PC-3 (cell line): ENCODE results near the gene CACNA2D2.

Experiments
- EZH2phosphoT487 ChIP-seq: fragments of 300-600 bp; sonication (generic); IDR thresholded peaks from 2 replicates; pipeline ENCODE4 v1.6.1; 2018; ENCODE audit warnings: mild to moderate bottlenecking, antibody characterized with exemption, low read length, borderline replicate concordance
- TF ChIP-seq, protein P1 (sequence below): fragments of 300-600 bp; sonication (generic); conservative IDR thresholded peaks from 2 replicates; pipeline ENCODE4 v1.5.1; 2017; ENCODE audit warnings: antibody characterized with exemption, low read depth, mild to moderate bottlenecking, low read length

DNA sequence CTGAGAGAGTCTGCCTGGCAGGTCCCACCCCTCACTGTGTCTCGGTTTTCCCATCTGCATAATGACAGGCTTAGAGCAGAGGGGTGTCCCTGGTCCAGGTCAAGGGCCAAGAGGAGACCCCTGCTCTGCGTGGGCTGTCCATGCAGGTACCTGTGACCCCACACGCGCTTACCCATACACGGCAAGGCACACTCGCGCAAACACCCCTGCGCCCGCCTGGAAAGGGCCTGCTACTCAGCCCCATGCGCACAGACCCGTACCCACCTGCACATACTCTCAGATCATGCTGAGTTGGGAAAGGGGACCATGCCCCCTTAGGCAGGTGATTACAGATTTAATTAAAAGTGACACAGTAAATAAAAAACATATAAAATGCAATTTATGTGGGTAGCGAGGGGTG lies 120.7 kb downstream of the CACNA2D2 start:
- TF ChIP-seq, protein P1, sequence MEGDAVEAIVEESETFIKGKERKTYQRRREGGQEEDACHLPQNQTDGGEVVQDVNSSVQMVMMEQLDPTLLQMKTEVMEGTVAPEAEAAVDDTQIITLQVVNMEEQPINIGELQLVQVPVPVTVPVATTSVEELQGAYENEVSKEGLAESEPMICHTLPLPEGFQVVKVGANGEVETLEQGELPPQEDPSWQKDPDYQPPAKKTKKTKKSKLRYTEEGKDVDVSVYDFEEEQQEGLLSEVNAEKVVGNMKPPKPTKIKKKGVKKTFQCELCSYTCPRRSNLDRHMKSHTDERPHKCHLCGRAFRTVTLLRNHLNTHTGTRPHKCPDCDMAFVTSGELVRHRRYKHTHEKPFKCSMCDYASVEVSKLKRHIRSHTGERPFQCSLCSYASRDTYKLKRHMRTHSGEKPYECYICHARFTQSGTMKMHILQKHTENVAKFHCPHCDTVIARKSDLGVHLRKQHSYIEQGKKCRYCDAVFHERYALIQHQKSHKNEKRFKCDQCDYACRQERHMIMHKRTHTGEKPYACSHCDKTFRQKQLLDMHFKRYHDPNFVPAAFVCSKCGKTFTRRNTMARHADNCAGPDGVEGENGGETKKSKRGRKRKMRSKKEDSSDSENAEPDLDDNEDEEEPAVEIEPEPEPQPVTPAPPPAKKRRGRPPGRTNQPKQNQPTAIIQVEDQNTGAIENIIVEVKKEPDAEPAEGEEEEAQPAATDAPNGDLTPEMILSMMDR, result no peak
- no peak for TF ChIP-seq EZH2phosphoT487
